Measurements from ENCODE around the gene SCARF2. TPM values are rescaled to one million over a fixed set of nuclear protein-coding genes. Genes with fewer than 3 reads are reported as not detected.
A peak's percentile ranks its signal among the peaks of the same experiment; 100 is the strongest.

The SCARF2 gene
- polyA plus RNA-seq, 1 donor from 2014 or later = 5.0 TPM

- no peak overlapping the region for H2AFZ ChIP-seq (ENCODE audit: low read depth, low read length)
- H3F3A ChIP-seq (ENCODE audit: insufficient read depth, low read length, poor library complexity, severe bottlenecking) = no peaks in the 10 kb centered on the region
- H3K4me3 ChIP-seq (ENCODE audit: low read length) = no peak overlapping the region
- no peaks in the 10 kb centered on the region for H3K79me2 ChIP-seq (replicated peaks; ENCODE audit: insufficient read depth, low read length)
- no peaks in the 10 kb centered on the region for H3K9me3 ChIP-seq (ENCODE audit: low read length)
- TF ChIP-seq REST (IDR thresholded peaks at IDR 0.05; ENCODE audit: borderline replicate concordance) (no peak), EP300 (conservative IDR thresholded peaks at IDR 0.05; ENCODE audit: poor library complexity, severe bottlenecking) (no peak), SMC3 (conservative IDR thresholded peaks at IDR 0.05; ENCODE audit: poor library complexity) (no peak), MXI1 (conservative IDR thresholded peaks at IDR 0.05; ENCODE audit: poor library complexity, severe bottlenecking) (no peak), TAF1 (IDR thresholded peaks at IDR 0.05; ENCODE audit: low read depth) (no peak), EZH2 (IDR thresholded peaks at IDR 0.05; ENCODE audit: borderline replicate concordance, insufficient read depth, low read length, poor library complexity, severe bottlenecking) (no peak), POLR2AphosphoS5 (IDR thresholded peaks at IDR 0.05) (no peak), RAD21 (conservative IDR thresholded peaks at IDR 0.05) (no peak), CTCF (IDR thresholded peaks at IDR 0.05; ENCODE audit: poor library complexity, severe bottlenecking) (no peak)
- H3K36me3 ChIP-seq (ENCODE audit: insufficient read depth, low read length) = no peaks in the 10 kb centered on the region
- peaks cover 43% of the 10 kb centered on the region for H3K27me3 ChIP-seq (ENCODE audit: insufficient read depth, low read depth, low read length)
- no peak overlapping the region for H3K27ac ChIP-seq (ENCODE audit: low read length)
- no peak overlapping the region for H3K4me2 ChIP-seq (ENCODE audit: low read length)
- no peak overlapping the region for H3K9ac ChIP-seq (ENCODE audit: low read length)
- no peaks in the 10 kb centered on the region for H3K9me2 ChIP-seq (ENCODE audit: insufficient read depth, low read length)
- peaks cover 5% of the 10 kb centered on the region for H4K20me1 ChIP-seq (ENCODE audit: insufficient read depth)
These were observed 1.3 kb upstream of the SCARF2 start for GRCh38 chr22:20438678-20439492.

- no peaks in the 10 kb centered on the region for H3K9me2 ChIP-seq (ENCODE audit: insufficient read depth, low read length)
These were observed 727 bp upstream of the SCARF2 start for GRCh38 chr22:20438427-20438677.

More at GRCh38 chr22:20438427-20438677, 727 bp upstream of the SCARF2 start:
- TF ChIP-seq EZH2 (IDR thresholded peaks at IDR 0.05; ENCODE audit: borderline replicate concordance, insufficient read depth, low read length, poor library complexity, severe bottlenecking) (no peak), TAF1 (IDR thresholded peaks at IDR 0.05; ENCODE audit: low read depth) (no peak), SMC3 (conservative IDR thresholded peaks at IDR 0.05; ENCODE audit: poor library complexity) (no peak), POLR2AphosphoS5 (IDR thresholded peaks at IDR 0.05) (no peak), REST (IDR thresholded peaks at IDR 0.05; ENCODE audit: borderline replicate concordance) (no peak), EP300 (conservative IDR thresholded peaks at IDR 0.05; ENCODE audit: poor library complexity, severe bottlenecking) (no peak), RAD21 (conservative IDR thresholded peaks at IDR 0.05) (no peak), MXI1 (conservative IDR thresholded peaks at IDR 0.05; ENCODE audit: poor library complexity, severe bottlenecking) (no peak), CTCF (IDR thresholded peaks at IDR 0.05; ENCODE audit: poor library complexity, severe bottlenecking) (no peak)
- Histone ChIP-seq H3F3A (ENCODE audit: insufficient read depth, low read length, poor library complexity, severe bottlenecking) (no peaks in the 10 kb centered on the region), H3K36me3 (ENCODE audit: insufficient read depth, low read length) (no peaks in the 10 kb centered on the region), H3K4me3 (ENCODE audit: low read length) (peak overlapping the region; percentile 60), H3K79me2 (replicated peaks; ENCODE audit: insufficient read depth, low read length) (no peaks in the 10 kb centered on the region), H3K27me3 (ENCODE audit: insufficient read depth, low read depth, low read length) (peaks cover 48% of the 10 kb centered on the region), H3K27ac (ENCODE audit: low read length) (no peak overlapping the region), H3K9ac (ENCODE audit: low read length) (peak overlapping the region; percentile 12), H4K20me1 (ENCODE audit: insufficient read depth) (peaks cover 5% of the 10 kb centered on the region), H3K9me3 (ENCODE audit: low read length) (no peaks in the 10 kb centered on the region), H2AFZ (ENCODE audit: low read depth, low read length) (no peak overlapping the region), H3K4me2 (ENCODE audit: low read length) (no peak overlapping the region)

Data from neural cell (in vitro differentiated cells).